Activated T-cell treated with anti-CD3 and anti-CD28 coated beads, Interleukin-2, amount 50 U/mL, for 24 hours (primary cell): ENCODE results near the gene ZNF747.
A peak's percentile ranks its signal among the peaks of the same experiment; 100 is the strongest.

Experiments
- DNase-seq: peaks from one replicate; pipeline ENCODE4 v3.0.0-alpha.2; 2020
- H3K27ac Mint-ChIP-seq: 2 replicates; pipeline ENCODE4 v1.8.0; 2020; ENCODE audit warnings: mild to moderate bottlenecking, mixed read lengths
- H3K27me3 Mint-ChIP-seq: 2 replicates; pipeline ENCODE4 v1.8.0; 2020; ENCODE audit warnings: mixed read lengths
- H3K36me3 Mint-ChIP-seq: 2 replicates; pipeline ENCODE4 v1.8.0; 2020; ENCODE audit warnings: low read depth, mixed read lengths
- H3K4me1 Mint-ChIP-seq: 2 replicates; pipeline ENCODE4 v1.8.0; 2020; ENCODE audit warnings: low read depth, mixed read lengths
- H3K4me3 Mint-ChIP-seq: 2 replicates; pipeline ENCODE4 v1.8.0; 2020; ENCODE audit warnings: mild to moderate bottlenecking, moderate library complexity, mixed read lengths
- H3K9me3 Mint-ChIP-seq: 2 replicates; pipeline ENCODE4 v1.8.0; 2020; ENCODE audit warnings: mixed read lengths

ZNF747 gene

GRCh38 chr16:30488764-30489605 is 45.7 kb downstream of the ZNF747 start:
- Mint-ChIP-seq H3K36me3 (peaks cover 94% of the 10 kb centered on the region), H3K4me3 (no peak overlapping the region), H3K27me3 (no peaks in the 10 kb centered on the region), H3K9me3 (no peaks in the 10 kb centered on the region), H3K4me1 (peaks cover 52% of the 10 kb centered on the region), H3K27ac (peak overlapping the region; percentile 86)
- no peak for DNase-seq

DNA sequence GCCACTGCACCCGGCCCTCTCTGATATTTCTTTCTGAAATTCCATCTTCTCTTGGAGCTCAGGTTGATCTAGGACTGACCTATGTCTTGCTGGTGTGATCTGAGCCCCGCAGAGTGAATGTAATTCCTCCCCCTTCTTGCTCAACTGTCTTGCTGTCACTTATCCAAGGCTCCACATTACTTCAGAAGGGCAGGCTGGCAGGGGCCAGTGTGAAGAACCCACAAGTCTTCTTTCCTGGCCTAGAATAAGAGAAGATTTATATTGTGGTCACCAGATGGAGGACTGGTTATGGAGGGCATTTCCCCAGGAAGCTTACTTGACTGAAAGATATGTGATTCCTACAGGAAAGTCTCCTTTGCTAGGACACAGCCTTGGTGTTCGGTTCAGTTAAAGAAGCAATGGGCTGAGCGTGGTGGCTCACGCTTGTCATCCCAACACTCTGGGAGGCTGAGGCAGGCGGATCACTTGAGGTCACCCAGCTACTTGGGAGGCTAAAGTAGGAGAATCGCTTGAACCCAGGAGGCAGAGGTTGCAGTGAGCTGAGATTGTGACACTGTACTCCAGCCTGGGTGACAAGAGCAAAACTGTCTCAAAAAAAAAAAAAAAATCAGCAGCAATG is 48.7 kb downstream of the ZNF747 start:
- H3K9me3 Mint-ChIP-seq = no peaks in the 10 kb centered on the region
- DNase-seq = no peak
- peaks cover 100% of the 10 kb centered on the region for H3K36me3 Mint-ChIP-seq
- no peaks in the 10 kb centered on the region for H3K27me3 Mint-ChIP-seq
- H3K4me1 Mint-ChIP-seq = peaks cover 58% of the 10 kb centered on the region
- no peak overlapping the region for H3K4me3 Mint-ChIP-seq
- peak overlapping the region; percentile 84 for H3K27ac Mint-ChIP-seq

DNA sequence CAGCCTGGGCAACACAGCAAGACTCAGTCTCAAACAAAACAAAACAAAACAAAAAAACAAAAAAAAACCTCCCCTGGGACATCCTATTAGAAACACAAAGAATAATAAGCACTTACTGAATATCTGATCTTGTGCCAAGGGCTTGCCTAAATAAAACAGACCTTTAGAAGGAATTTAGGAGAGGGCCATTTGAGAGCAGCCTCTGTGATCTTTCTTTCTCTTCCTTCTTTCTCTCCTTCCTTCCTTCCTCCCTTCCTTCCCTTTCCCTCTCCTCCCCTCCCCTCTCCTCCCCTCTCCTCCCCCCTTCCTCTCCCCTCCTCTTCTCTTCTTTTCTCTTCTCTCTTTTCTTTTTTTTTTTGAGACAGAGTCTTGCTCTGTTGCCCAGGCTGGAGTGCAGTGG is 49.8 kb downstream of the ZNF747 start:
- DNase-seq = no peak
- Mint-ChIP-seq H3K4me1 (peaks cover 59% of the 10 kb centered on the region), H3K27ac (peak overlapping the region; percentile 69), H3K9me3 (no peaks in the 10 kb centered on the region), H3K36me3 (peaks cover 99% of the 10 kb centered on the region), H3K27me3 (no peaks in the 10 kb centered on the region), H3K4me3 (no peak overlapping the region)

GRCh38 chr16:30482366-30482765 is 52.3 kb downstream of the ZNF747 start:
- Mint-ChIP-seq H3K36me3 (peaks cover 99% of the 10 kb centered on the region), H3K9me3 (no peaks in the 10 kb centered on the region), H3K4me3 (no peak overlapping the region), H3K27ac (peak overlapping the region; percentile 59), H3K4me1 (peaks cover 55% of the 10 kb centered on the region), H3K27me3 (no peaks in the 10 kb centered on the region)
- DNase-seq = no peak

GRCh38 chr16:30481381-30481780 is 53.3 kb downstream of the ZNF747 start:
- Mint-ChIP-seq H3K36me3 (peaks cover 98% of the 10 kb centered on the region), H3K9me3 (no peaks in the 10 kb centered on the region), H3K4me1 (peaks cover 60% of the 10 kb centered on the region), H3K27me3 (no peaks in the 10 kb centered on the region), H3K27ac (peak overlapping the region; percentile 59), H3K4me3 (no peak overlapping the region)
- no peak for DNase-seq
